ENCODE results near the gene SCRT2. TPM values are rescaled to one million over a fixed set of nuclear protein-coding genes. Genes with fewer than 3 reads are reported as not detected.

The SCRT2 gene
- total and polyA plus RNA-seq, 2 experiments from 2014 or later = not detected

DNA sequence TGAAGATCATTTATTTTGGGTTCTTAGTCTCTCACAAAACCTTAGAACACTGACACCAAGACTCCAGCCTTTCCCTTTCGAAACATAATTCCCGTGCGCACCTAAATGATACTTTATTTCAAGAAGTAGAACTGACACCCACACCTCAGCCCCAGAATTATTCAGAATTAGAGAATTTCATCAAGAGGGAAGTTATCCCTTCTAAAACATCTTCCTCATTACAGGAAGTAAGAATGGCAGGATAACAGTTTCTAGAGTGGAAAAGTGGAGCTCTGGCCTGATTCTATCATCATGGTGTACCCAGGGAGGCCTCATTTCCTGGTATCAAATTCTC lies 21.2 kb downstream of the SCRT2 start:
- Histone ChIP-seq H3K9ac (no peak overlapping the region), H3K36me3 (ENCODE audit: low read depth) (no peaks in the 10 kb centered on the region), H3F3A (ENCODE audit: insufficient read depth) (peaks cover 10% of the 10 kb centered on the region), H3K4me2 (ENCODE audit: unreplicated experiment) (no peak overlapping the region), H3K4me3 (no peak overlapping the region), H3K27ac (no peak overlapping the region), H3K79me2 (ENCODE audit: insufficient read depth) (peaks cover 33% of the 10 kb centered on the region), H2AFZ (peak overlapping the region; percentile 59; the same call in 1 of the 2 replicates), H3K9me3 (ENCODE audit: low read depth) (no peaks in the 10 kb centered on the region), H3K4me1 (ENCODE audit: insufficient read depth) (peaks cover 29% of the 10 kb centered on the region), H4K20me1 (ENCODE audit: insufficient read depth) (no peaks in the 10 kb centered on the region), H3K9me2 (ENCODE audit: insufficient read depth) (no peaks in the 10 kb centered on the region), H3K27me3 (replicated peaks; ENCODE audit: insufficient read depth) (no peaks in the 10 kb centered on the region)
- 86 to 90% methylated on average over 3 of the region's 3 CpGs for WGBS, 2 experiments (ENCODE audit: low coverage in 1 of 2, low lambda C conversion rate in 2 of 2, missing lambda C conversion rate in 2 of 2)
- no peak for TF ChIP-seq EZH2phosphoT487 (IDR thresholded peaks at IDR 0.05; ENCODE audit: insufficient read depth, low read depth)
- TF ChIP-seq EZH2 (IDR thresholded peaks at IDR 0.05; ENCODE audit: insufficient read depth, poor library complexity, severe bottlenecking) = no peak
- no peak for DNase-seq
- in situ Hi-C loops (cut with MboI) = no loop called here

DNA sequence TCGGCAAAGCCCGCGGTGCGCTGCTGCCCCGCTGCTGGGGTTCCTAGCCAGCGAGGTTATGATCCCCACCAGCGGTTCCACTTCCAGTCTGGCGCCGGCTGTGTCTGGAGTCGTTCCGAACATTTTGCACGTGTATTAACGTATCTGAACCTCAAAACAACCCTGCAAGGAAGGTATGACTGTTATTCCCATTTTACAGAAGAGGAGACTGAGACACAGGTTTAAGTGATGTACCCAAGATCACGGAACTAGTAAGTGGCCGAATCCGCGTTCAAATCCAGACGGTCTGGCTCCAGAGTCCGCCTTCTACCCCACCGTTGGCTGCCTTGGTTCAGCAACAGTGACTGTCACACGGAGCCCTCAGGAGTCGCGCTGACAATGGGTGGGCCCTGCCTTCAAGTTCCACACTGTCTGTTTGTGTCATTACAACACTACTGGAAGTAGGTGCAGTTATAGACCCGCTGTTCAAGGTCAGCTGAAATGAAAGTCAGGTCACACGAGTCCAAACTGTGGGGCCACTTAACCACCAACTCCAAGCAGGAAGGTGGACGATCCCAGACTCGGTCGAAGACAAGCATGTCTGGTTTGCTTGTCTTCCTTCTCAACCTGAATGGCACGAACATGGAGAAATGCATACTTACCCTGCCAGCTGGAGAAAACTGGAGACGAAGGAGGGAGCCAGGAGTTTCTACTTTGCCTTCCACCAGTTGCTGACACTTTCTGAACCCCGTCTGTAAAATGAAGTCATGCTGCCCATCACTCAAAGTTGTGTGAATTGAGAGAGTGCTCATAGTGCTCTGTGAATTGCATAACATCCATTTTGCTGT lies 21.8 kb downstream of the SCRT2 start:
- peaks cover 34% of the 10 kb centered on the region for H3K79me2 ChIP-seq (ENCODE audit: insufficient read depth)
- in situ Hi-C loops (cut with MboI) = no loop called here
- 11 to 13% methylated on average over 29 to 31 of the region's 31 CpGs for WGBS, 2 experiments (ENCODE audit: low coverage in 1 of 2, low lambda C conversion rate in 2 of 2, missing lambda C conversion rate in 2 of 2)
- H3K36me3 ChIP-seq (ENCODE audit: low read depth) = no peaks in the 10 kb centered on the region
- H3K27ac ChIP-seq = peak overlapping the region; percentile 58
- H3K9me2 ChIP-seq (ENCODE audit: insufficient read depth) = no peaks in the 10 kb centered on the region
- peak; percentile 24 for DNase-seq
- peaks cover 24% of the 10 kb centered on the region for H3K4me1 ChIP-seq (ENCODE audit: insufficient read depth)
- no peaks in the 10 kb centered on the region for H4K20me1 ChIP-seq (ENCODE audit: insufficient read depth)
- peak overlapping the region; percentile 83 for H3K4me2 ChIP-seq (ENCODE audit: unreplicated experiment)
- peak overlapping the region; percentile 91 for H3K9ac ChIP-seq
- peaks cover 10% of the 10 kb centered on the region for H3F3A ChIP-seq (ENCODE audit: insufficient read depth)
- no peaks in the 10 kb centered on the region for H3K9me3 ChIP-seq (ENCODE audit: low read depth)
- TF ChIP-seq EZH2phosphoT487 (IDR thresholded peaks at IDR 0.05; ENCODE audit: insufficient read depth, low read depth) = no peak
- TF ChIP-seq EZH2 (IDR thresholded peaks at IDR 0.05; ENCODE audit: insufficient read depth, poor library complexity, severe bottlenecking) = no peak
- peak overlapping the region; percentile 59 for H2AFZ ChIP-seq
- no peaks in the 10 kb centered on the region for H3K27me3 ChIP-seq (replicated peaks; ENCODE audit: insufficient read depth)
- peak overlapping the region; percentile 85 for H3K4me3 ChIP-seq

GRCh38 chr20:653110-653589 lies 22.5 kb downstream of the SCRT2 start, which contains the start of gene SRXN1:
Gene SRXN1, minus strand, starts transcription at chr20:653200. Its CDS starts 15 bp downstream, at chr20:653185.
- 1 to 2% methylated on average over 25 to 40 of the region's 74 CpGs for WGBS, 2 experiments (ENCODE audit: low coverage in 1 of 2, low lambda C conversion rate in 2 of 2, missing lambda C conversion rate in 2 of 2)
- Histone ChIP-seq H3K4me3 (peak within 1 kb of the TSS; percentile 85), H4K20me1 (ENCODE audit: insufficient read depth) (0 out of 2 replicates have a peak, but pooled peaks cover 1% of the 10 kb centered on the region), H3K9ac (peak within 1 kb of the TSS; percentile 91), H3F3A (ENCODE audit: insufficient read depth) (peaks cover 11% of the 10 kb centered on the region), H2AFZ (peak within 1 kb of the TSS; percentile 59), H3K79me2 (ENCODE audit: insufficient read depth) (peaks cover 34% of the 10 kb centered on the region), H3K36me3 (ENCODE audit: low read depth) (peaks cover 3% of the 10 kb centered on the region; the same call in 1 of the 2 replicates), H3K4me1 (ENCODE audit: insufficient read depth) (peaks cover 18% of the 10 kb centered on the region), H3K27me3 (replicated peaks; ENCODE audit: insufficient read depth) (no peaks in the 10 kb centered on the region), H3K9me2 (ENCODE audit: insufficient read depth) (no peaks in the 10 kb centered on the region), H3K9me3 (ENCODE audit: low read depth) (no peaks in the 10 kb centered on the region), H3K27ac (peak within 1 kb of the TSS; percentile 58), H3K4me2 (ENCODE audit: unreplicated experiment) (peak within 1 kb of the TSS; percentile 83)
- peak; percentile 99 for DNase-seq
- TF ChIP-seq EZH2 (IDR thresholded peaks at IDR 0.05; ENCODE audit: insufficient read depth, poor library complexity, severe bottlenecking) = no peak
- no peak for TF ChIP-seq EZH2phosphoT487 (IDR thresholded peaks at IDR 0.05; ENCODE audit: insufficient read depth, low read depth)
- in situ Hi-C loops (cut with MboI) = no loop called here

- Histone ChIP-seq H3K9ac (peak overlapping the region; percentile 91), H3K27ac (peak overlapping the region; percentile 58), H3K36me3 (ENCODE audit: low read depth) (peaks cover 8% of the 10 kb centered on the region; the same call in 1 of the 2 replicates), H3K9me2 (ENCODE audit: insufficient read depth) (no peaks in the 10 kb centered on the region), H2AFZ (peak overlapping the region; percentile 59), H3K4me1 (ENCODE audit: insufficient read depth) (peaks cover 16% of the 10 kb centered on the region; the same call in 1 of the 2 replicates), H3K4me3 (peak overlapping the region; percentile 85), H4K20me1 (ENCODE audit: insufficient read depth) (0 out of 2 replicates have a peak, but pooled peaks cover 6% of the 10 kb centered on the region), H3K79me2 (ENCODE audit: insufficient read depth) (peaks cover 39% of the 10 kb centered on the region), H3K4me2 (ENCODE audit: unreplicated experiment) (peak overlapping the region; percentile 83), H3F3A (ENCODE audit: insufficient read depth) (peaks cover 14% of the 10 kb centered on the region), H3K9me3 (ENCODE audit: low read depth) (no peaks in the 10 kb centered on the region), H3K27me3 (replicated peaks; ENCODE audit: insufficient read depth) (no peaks in the 10 kb centered on the region)
- peak; percentile 67 for DNase-seq
- TF ChIP-seq EZH2phosphoT487 (IDR thresholded peaks at IDR 0.05; ENCODE audit: insufficient read depth, low read depth) (no peak), EZH2 (IDR thresholded peaks at IDR 0.05; ENCODE audit: insufficient read depth, poor library complexity, severe bottlenecking) (no peak)
- WGBS, 2 experiments (ENCODE audit: low coverage in 1 of 2, low lambda C conversion rate in 2 of 2, missing lambda C conversion rate in 2 of 2) = 2% methylated on average over 20 to 24 of the region's 36 CpGs
- in situ Hi-C loops (cut with MboI) = no loop called here
Measured at GRCh38 chr20:652615-653109, 22.9 kb downstream of the SCRT2 start.

Data from GM23248 (cell line).